Fibroblast of gingiva (primary cell): Measurements from ENCODE around the gene YEATS2.
"Not testable (repeated sequence)": the region's sequence is repeated elsewhere in the genome, so short reads cannot be mapped to it uniquely, and the experiment has no call there.

Source experiments
- DNase-seq: peaks from one replicate; pipeline ENCODE4 v3.0.0-alpha.2; 2011; ENCODE audit warnings: low read depth

YEATS2 gene

GRCh38 chr3:183697610-183698317 lies at the start of gene YEATS2:
Gene YEATS2, plus strand, starts transcription at chr3:183697797. Its CDS starts 17,366 bp downstream, at chr3:183715163.
- peak; percentile 65 for DNase-seq

DNA sequence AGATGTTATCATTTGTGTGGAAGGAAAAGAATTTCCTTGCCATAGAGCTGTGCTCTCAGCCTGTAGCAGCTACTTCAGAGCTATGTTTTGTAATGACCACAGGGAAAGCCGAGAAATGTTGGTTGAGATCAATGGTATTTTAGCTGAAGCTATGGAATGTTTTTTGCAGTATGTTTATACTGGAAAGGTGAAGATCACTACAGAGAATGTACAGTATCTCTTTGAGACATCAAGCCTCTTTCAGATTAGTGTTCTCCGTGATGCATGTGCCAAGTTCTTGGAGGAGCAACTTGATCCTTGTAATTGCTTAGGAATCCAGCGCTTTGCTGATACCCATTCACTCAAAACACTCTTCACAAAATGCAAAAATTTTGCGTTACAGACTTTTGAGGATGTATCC lies 47.0 kb upstream of the YEATS2 start:
- no peak for DNase-seq

GRCh38 chr3:183653209-183654064 lies 44.2 kb upstream of the YEATS2 start:
- no peak for DNase-seq

GRCh38 chr3:183654727-183655126 lies 42.9 kb upstream of the YEATS2 start:
- no peak for DNase-seq

- DNase-seq: no peak
These were observed 35.5 kb upstream of the YEATS2 start for GRCh38 chr3:183662099-183662498.

DNA sequence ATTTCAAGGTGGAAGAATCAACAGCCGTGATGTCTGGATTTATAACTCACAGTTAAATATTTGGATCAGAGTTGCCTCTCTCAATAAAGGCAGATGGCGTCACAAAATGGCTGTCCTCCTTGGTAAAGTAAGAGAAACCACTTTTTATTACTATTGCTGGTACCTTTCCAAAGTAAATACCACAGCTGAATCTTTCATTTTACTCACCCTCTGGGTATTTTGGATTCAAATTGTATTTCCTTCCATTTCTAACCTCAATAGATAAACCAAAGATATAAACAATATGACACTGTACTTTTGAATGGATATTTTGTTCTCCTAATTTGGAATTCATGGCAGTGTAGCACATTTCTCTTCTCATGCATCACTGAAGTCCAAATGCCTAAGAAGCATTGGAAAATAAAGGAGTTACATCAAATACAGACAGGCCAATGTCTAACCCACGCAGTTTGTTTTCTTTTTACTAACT lies 32.6 kb upstream of the YEATS2 start:
- DNase-seq: peak; percentile 88

- DNase-seq: no peak
These were observed 17.5 kb upstream of the YEATS2 start for GRCh38 chr3:183680061-183680460.

DNA sequence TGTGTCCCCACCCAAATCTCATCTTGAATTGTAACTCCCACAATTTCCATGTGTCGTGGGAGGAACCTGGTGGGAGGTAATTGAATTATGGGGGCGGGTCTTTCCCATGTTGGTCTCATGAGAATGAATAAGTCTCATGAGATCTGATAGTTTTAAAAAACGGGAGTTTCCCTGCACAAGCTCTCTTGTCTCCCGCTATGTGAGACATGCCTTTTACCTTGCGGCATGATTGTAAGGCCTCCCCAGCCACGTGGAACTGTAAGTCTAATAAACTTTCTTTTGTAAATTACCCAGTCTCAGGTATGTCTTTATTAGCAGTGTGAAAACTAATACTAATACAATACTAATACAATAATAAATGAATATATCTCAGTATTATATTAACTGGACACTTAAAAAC lies 9.9 kb upstream of the YEATS2 start:
- no peak for DNase-seq

GRCh38 chr3:183688874-183689273 lies 8.7 kb upstream of the YEATS2 start:
- peak; percentile 53 for DNase-seq

DNA sequence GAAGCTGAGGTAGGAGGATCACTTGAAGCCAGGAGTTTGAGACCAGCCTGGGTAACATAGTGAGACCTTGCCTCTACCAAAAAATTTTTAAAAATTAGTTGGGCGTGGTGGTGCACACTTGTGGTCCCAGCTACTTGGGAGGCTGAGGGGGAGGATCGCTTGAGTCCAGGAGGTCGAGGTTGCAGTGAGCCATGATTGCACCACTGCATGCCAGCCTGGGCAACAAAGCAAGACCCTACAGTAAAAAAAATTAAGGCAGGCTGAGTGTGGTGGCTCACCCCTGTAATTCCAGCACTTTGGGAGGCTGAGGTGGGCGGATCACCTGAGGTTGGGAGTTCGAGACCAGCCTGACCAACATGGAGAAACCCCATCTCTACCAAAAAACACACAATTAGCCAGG lies 8.0 kb upstream of the YEATS2 start:
- DNase-seq: not testable (repeated sequence)

DNA sequence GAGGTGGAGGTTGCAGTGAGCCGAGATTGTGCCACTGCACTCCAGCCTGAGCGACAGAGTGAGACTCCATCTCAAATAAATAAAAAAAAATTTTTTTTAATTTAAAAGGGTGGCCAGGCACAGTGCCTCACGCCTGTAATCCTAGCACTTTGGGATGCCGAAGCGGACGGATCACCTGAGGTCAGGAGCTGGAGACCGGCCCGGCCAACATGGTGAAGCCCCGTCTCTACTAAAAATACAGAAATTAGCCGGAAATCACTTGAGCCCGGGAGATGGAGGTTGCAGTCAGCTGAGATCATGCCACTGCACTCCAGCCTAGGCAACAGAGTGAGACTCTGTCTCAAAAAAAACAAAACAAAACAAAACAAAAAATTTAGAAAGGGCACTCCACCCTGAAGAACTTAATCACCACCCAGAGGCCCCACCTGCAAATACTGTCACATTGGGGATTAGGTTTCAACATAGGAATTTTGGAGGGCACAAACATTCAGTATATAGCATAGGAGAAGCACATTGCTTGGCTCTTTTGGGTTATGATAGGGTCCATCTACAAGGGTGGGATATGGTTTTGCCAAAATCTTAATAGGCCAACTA lies 7.1 kb upstream of the YEATS2 start:
- no peak for DNase-seq

DNA sequence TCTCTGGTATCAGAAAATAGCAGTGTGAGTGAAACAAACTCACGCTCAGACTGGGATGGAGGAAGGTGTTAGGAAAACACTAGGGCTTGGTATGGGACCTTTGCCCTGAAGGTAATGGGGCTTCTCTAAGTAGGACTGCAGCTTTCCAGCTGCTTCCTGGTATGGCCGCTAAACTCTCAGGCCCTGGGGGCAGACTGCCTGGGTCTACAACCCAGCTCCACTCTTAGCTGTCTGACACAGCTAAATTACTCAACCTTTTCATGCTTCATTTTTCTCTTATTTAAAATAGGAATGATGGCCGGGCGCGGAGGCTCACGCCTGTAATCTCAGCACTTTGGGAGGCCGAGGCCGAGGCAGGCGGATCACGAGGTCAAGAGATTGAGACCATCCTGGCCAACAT lies 5.2 kb upstream of the YEATS2 start:
- DNase-seq: no peak

- DNase-seq: no peak
These were observed 1.8 kb upstream of the YEATS2 start for GRCh38 chr3:183695569-183696364.

GRCh38 chr3:183697123-183697609 lies 431 bp upstream of the YEATS2 start:
- no peak for DNase-seq

GRCh38 chr3:183698318-183698751 lies 738 bp downstream of the YEATS2 start:
- peak; percentile 28 for DNase-seq

DNA sequence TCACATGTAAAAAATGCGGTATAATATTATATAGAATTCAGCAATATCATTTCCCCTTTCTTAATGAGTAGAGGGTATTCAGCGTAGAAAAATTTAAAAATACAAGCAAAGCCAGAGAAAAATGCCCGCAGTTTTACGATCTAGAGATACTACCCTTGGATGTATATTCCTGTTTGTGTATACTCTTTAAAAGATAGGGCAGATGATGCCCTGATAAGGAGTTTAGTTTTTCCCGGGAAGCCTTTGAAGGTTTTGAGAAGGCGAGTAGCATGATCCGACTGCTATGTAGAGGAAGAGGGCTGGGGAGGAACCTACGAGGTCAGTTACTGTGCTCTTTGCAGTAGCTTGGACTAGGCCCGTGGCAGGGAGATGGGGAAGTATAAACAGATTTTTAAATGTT lies 1.2 kb downstream of the YEATS2 start:
- DNase-seq: peak; percentile 15

DNA sequence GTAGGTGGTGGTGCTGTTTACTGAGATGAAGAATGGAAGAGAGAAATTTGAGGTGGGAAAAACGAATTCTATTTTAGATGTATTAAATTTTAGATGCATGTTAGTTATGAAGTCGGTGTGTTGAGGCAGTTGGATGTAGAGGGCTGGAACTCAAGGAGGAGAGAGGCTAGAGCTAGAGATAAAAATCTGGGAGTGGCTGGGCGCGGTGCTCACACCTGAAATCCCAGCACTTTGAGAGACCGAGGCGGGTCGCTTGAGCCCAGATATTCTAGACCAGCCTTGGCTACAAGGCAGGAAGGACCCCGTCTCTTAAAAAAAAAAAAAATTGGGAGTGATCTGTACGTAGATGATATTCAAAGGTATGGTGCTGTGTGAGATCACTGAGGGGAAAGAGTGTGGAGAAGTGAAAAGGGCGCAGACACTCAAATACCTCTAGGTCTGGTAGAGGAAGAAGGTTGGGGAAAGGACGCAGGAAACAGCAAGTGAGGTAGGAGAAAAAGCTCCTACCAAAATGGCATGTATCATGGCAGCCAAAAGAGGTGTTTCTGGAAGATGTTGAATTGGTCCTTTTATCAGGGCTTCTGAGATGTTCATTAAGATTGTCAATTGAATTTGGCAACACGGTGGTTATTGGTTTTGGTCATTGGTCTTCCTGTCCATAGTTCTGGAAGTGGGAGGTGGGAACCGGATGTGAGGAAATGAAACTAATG lies 1.8 kb downstream of the YEATS2 start:
- DNase-seq: no peak

- DNase-seq: no peak
These were observed 4.1 kb downstream of the YEATS2 start for GRCh38 chr3:183701744-183702143.

DNA sequence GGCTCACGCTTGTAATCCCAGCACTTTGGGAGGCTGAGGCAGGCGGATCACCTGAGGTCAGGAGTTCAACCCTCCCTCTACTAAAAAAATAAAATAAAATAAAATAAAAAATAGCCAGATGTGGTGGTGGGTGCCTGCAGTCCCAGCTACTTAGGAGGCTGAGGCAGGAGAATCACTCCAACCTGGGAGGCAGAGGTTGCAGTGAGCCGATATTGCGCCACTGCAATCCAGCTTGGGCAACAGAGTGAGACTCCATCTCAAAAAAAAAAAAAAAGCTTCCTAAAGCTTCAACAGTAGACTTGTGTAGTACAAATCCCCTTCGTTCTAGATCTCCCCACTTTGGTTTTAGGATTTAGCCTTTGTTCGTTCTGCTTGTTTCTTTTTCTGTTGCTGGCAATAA lies 6.3 kb downstream of the YEATS2 start:
- not testable (repeated sequence) for DNase-seq

DNA sequence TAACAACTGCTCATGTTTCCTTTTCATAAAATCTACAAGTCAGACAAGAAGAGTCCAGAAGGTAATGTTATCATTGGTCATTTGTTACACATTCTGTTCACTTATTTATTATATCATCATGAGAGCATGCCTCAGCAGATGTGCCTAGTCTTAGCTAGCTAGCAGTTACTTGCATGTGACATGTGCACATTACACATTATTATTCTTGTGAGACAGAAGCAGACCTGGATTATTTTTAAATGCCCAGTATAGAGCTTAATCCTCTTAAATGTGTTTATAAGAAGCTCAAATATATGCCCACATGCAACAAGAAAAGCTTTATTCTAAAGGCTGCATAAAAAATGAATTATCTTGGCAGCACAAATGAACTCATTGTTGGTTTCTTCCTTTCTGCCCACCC lies 12.6 kb downstream of the YEATS2 start:
- DNase-seq: no peak

DNA sequence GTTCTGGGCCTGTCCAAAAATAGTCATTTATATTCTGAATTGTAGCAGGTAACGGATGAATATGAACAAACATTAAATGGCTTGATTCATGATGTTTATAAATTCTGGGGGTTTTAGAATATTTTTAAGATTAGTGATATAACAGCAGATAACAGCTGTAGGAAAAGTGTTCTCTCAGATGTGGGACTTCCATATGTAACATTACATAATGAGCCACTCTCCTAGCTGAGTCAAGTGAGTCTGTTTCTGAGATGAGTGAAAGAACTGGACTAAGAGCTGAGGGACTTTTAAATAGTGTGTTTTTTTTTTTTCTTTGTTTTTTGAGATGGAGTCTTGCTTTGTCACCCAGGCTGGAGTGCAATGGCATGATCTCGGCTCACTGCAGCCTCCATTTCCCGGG lies 13.9 kb downstream of the YEATS2 start:
- DNase-seq: no peak
